Fibroblast of lung (primary cell): Measurements from ENCODE around the gene ST6GALNAC4.

Source experiments
- CTCF ChIP-seq, 2 donors: IDR thresholded peaks in 1 of 2; conservative IDR thresholded peaks in 1 of 2; 1 replicate in 1 of 2; 2 replicates in 1 of 2; pipeline ENCODE4 v1.5.1; 2011 to 2012; ENCODE audit warnings: low read length in 2 of 2, control low read depth in 1 of 2, inconsistent platforms in 1 of 2, low read depth in 1 of 2, mild to moderate bottlenecking in 1 of 2
- EZH2 ChIP-seq: IDR thresholded peaks from 2 replicates; pipeline ENCODE4 v1.5.1; 2012; ENCODE audit warnings: low read length, control low read depth, mild to moderate bottlenecking; ENCODE audit errors: missing control alignments

- TF ChIP-seq CTCF (conservative IDR thresholded peaks at IDR 0.05 in 1 of 2, IDR thresholded peaks at IDR 0.05 in 1 of 2; ENCODE audit: low read depth in 1 of 2, low read length in 2 of 2) (no peak), EZH2 (no peak)
These were observed 31.1 kb downstream of the ST6GALNAC4 start for GRCh38 chr9:127885508-127886281.
